K562 (cell line): ENCODE data around the gene PNMT. TPM values are rescaled to one million over a fixed set of nuclear protein-coding genes. Genes with fewer than 3 reads are reported as not detected.

Experiments
- ATAC-seq: fragments of 200-7000 bp; cut with Tn5 transposase; 3 replicates; pipeline ENCODE4 v1.9.1; 2020; ENCODE audit warnings: moderate library complexity
- BruUV-seq: library from RNA; stranded (reverse); fragments of 400-500 nt; replicated peaks from 2 replicates; lab custom pipeline; 2021; lab: Mats Ljungman, UMichigan
- CTCF ChIA-PET: fragments of 300-600 bp; formaldehyde crosslinking; extraction: SDS; loops from one replicate; lab custom pipeline; 2021; ENCODE audit warnings: low intra/inter-chr PET ratio; lab: Yijun Ruan, JAX
- POLR2A ChIA-PET: fragments of 300-600, 350-650 bp; sonication (Branson Sonifier 250); formaldehyde crosslinking; extraction: SDS; loops from one replicate; lab custom pipeline; 2021; ENCODE audit warnings: antibody characterized with exemption, inconsistent platforms; lab: Yijun Ruan, JAX
- DNase-seq, 4 experiments: peaks; one replicate each; pipeline versions ENCODE4 v3.0.0 to v3.0.0-alpha.2; 2011 to 2018; ENCODE audit warnings: low spot score in 3 of 4, mixed read lengths in 3 of 4; ENCODE audit errors: extremely low read depth in 1 of 4
- FAIRE-seq: peaks from 2 replicates; lab custom pipeline; 2011; peaks lifted over from hg19 to GRCh38; lab: Jason Lieb, UNC
- H2AFZ ChIP-seq: 2 replicates; pipeline ENCODE4 v1.6.0; 2011; ENCODE audit warnings: low read depth, low read length, control low read depth, inconsistent platforms
- H3K27ac ChIP-seq: fragments of 200-600 bp; 3 replicates; pipeline ENCODE4 v1.8.0; 2011; ENCODE audit warnings: low read depth, mild to moderate bottlenecking, control low read depth, inconsistent platforms, low read length, moderate library complexity, mixed read lengths; ENCODE audit errors: extremely low read depth
- H3K27me3 ChIP-seq, 2 experiments: fragments of 300-600 bp in 1 of 2; 2 replicates in 1 of 2; 3 replicates in 1 of 2; pipeline versions ENCODE4 v1.6.0 to v1.8.0; 2011; ENCODE audit warnings: inconsistent platforms in 2 of 2, low read length in 2 of 2, mild to moderate bottlenecking in 1 of 2, mixed read lengths in 1 of 2, moderate library complexity in 1 of 2; ENCODE audit not compliant: control insufficient read depth in 2 of 2, insufficient read depth in 2 of 2
- H3K36me3 ChIP-seq: fragments of 300-600 bp; 3 replicates; pipeline ENCODE4 v1.8.0; 2011; ENCODE audit warnings: mild to moderate bottlenecking, low read length, inconsistent platforms; ENCODE audit not compliant: control insufficient read depth, insufficient read depth
- H3K4me1 ChIP-seq, 2 experiments: fragments of 200-600 bp in 1 of 2; replicated peaks in 1 of 2; 2 replicates in 1 of 2; 3 replicates in 1 of 2; pipeline versions ENCODE4 v1.5.1 to v1.8.0; 2011; ENCODE audit warnings: inconsistent platforms in 2 of 2, low read length in 2 of 2, mild to moderate bottlenecking in 1 of 2, mixed read lengths in 1 of 2, moderate library complexity in 1 of 2; ENCODE audit not compliant: control insufficient read depth in 2 of 2, insufficient read depth in 2 of 2
- H3K4me2 ChIP-seq: 2 replicates; pipeline ENCODE4 v1.6.1; 2011; ENCODE audit warnings: low read length, control low read depth, inconsistent platforms, mixed read lengths; ENCODE audit not compliant: insufficient read depth
- H3K4me3 ChIP-seq: fragments of 200-600 bp; sonication (generic), shearing (Covaris generic); 2 replicates; pipeline ENCODE4 v1.5.1; 2016; ENCODE audit warnings: control low read depth, inconsistent platforms
- H3K79me2 ChIP-seq: fragments of 200-600 bp; 3 replicates; pipeline ENCODE4 v1.8.0; 2011; ENCODE audit warnings: low read length, inconsistent platforms; ENCODE audit not compliant: control insufficient read depth, insufficient read depth
- H3K9ac ChIP-seq, 2 experiments: 2 replicates each; pipeline versions ENCODE4 v1.6.0 to v1.6.1; 2011; ENCODE audit warnings: low read depth in 2 of 2, low read length in 2 of 2, control low read depth in 1 of 2, inconsistent platforms in 1 of 2, mild to moderate bottlenecking in 1 of 2, mixed read lengths in 1 of 2; ENCODE audit not compliant: insufficient read depth in 1 of 2
- H3K9me1 ChIP-seq: one replicate; pipeline ENCODE4 v1.6.0; 2011; ENCODE audit warnings: inconsistent platforms, mild to moderate bottlenecking, low read length, moderate library complexity; ENCODE audit not compliant: control insufficient read depth, insufficient read depth
- H3K9me3 ChIP-seq: replicated peaks from 2 replicates; pipeline ENCODE4 v1.5.1; 2011; ENCODE audit warnings: low read depth, low read length, inconsistent platforms; ENCODE audit not compliant: control insufficient read depth, insufficient read depth
- H4K20me1 ChIP-seq: replicated peaks from 2 replicates; pipeline ENCODE4 v1.6.1; 2011; ENCODE audit warnings: low read length, inconsistent platforms, mixed read lengths; ENCODE audit not compliant: control insufficient read depth, insufficient read depth
- BMI1 ChIP-seq: fragments of 150-350 bp; IDR thresholded peaks from 2 replicates; pipeline ENCODE4 v1.6.1; 2014; ENCODE audit warnings: low read length
- GTF2B ChIP-seq: IDR thresholded peaks from 2 replicates; pipeline ENCODE4 v1.6.1; 2011; ENCODE audit not compliant: insufficient read length; ENCODE audit errors: extremely low read depth
- LCOR ChIP-seq: sonication (generic); formaldehyde crosslinking; IDR thresholded peaks from 2 replicates; pipeline ENCODE4 v1.8.0; 2022; ENCODE audit warnings: mild to moderate bottlenecking, missing genetic modification reagents
- NCOA2 ChIP-seq, 2 experiments: fragments of 450-650 bp; IDR thresholded peaks; 2 replicates each; pipeline ENCODE4 v1.6.1; 2018; ENCODE audit warnings: mild to moderate bottlenecking in 2 of 2, moderate library complexity in 1 of 2; ENCODE audit not compliant: partially characterized antibody in 2 of 2
- OTX1 ChIP-seq: fragments of 450-650 bp; formaldehyde crosslinking; IDR thresholded peaks from 2 replicates; pipeline ENCODE4 v1.4.0; 2022; ENCODE audit warnings: mild to moderate bottlenecking
- PATZ1 ChIP-seq: fragments of 250-450 bp; sonication (Bioruptor Pico); IDR thresholded peaks from 2 replicates; pipeline ENCODE4 v1.5.0; 2020; ENCODE audit warnings: mild to moderate bottlenecking, borderline replicate concordance
- TAF7 ChIP-seq: fragments of 450-650 bp; IDR thresholded peaks from 2 replicates; pipeline ENCODE4 v1.6.1; 2016; ENCODE audit warnings: missing genetic modification characterization, missing compliant biosample characterization
- VEZF1 ChIP-seq: fragments of 200-800 bp; sonication (Bioruptor generic); IDR thresholded peaks from 2 replicates; pipeline ENCODE4 v1.6.1; 2017; ENCODE audit warnings: missing genetic modification characterization, missing compliant biosample characterization
- ZBTB26 ChIP-seq: fragments of 450-650 bp; formaldehyde crosslinking; IDR thresholded peaks from 2 replicates; pipeline ENCODE4 v1.4.0; 2022; ENCODE audit warnings: missing genetic modification characterization
- ZFP36 ChIP-seq: fragments of 150-350 bp; IDR thresholded peaks from 2 replicates; pipeline ENCODE4 v1.6.1; 2018; ENCODE audit warnings: low read length, low read depth; ENCODE audit not compliant: partially characterized antibody
- ZNF644 ChIP-seq: fragments of 200-800 bp; sonication (Bioruptor generic); IDR thresholded peaks from 2 replicates; pipeline ENCODE4 v1.6.1; 2016; ENCODE audit warnings: low read depth, missing genetic modification characterization, missing compliant biosample characterization
- ZNF75A ChIP-seq: fragments of 450-650 bp; formaldehyde crosslinking; IDR thresholded peaks from 2 replicates; pipeline ENCODE4 v1.4.0; 2020; ENCODE audit warnings: mild to moderate bottlenecking
- WGBS: fragments of 100-300 bp; shearing (Covaris generic); methylation state at CpG from one replicate; pipeline ENCODE4 v1.1.6; 2016; ENCODE audit warnings: low coverage, mixed read lengths; ENCODE audit not compliant: insufficient coverage; ENCODE audit errors: missing lambda C conversion rate; 5-methylcytosine and 5-hydroxymethylcytosine counted together
- in situ Hi-C: fragments of 300-500 bp; cut with MboI; formaldehyde crosslinking; loops from 4 replicates; pipeline ENCODE4 v1.15.0; 2018; ENCODE audit warnings: inconsistent platforms, mixed read lengths
- intact Hi-C: fragments of 100-400 bp; cut with micrococcal nuclease; formaldehyde crosslinking; loops from 2 replicates; pipeline ENCODE4 v1.14.2; 2022
- polyA plus RNA-seq, 8 experiments: library from polyadenylated mRNA; depleted of rRNA in 4 of 8; stranded (reverse) in 5 of 8; unstranded in 3 of 8; fragments of >200 nt; fragmentation: Nextera tagmentation in 2 of 8; fragmentation: Illumina TruSeq in 1 of 8; extraction: Ambion mirVana in 2 of 8; extraction: Trizol in 1 of 8; gene quantifications; 2 replicates each; pipeline versions ENCODE4 v1.2.1 to v1.2.3, GENCODE V29; 2011 to 2014; ENCODE audit warnings: inconsistent platforms in 1 of 8, missing spikeins in 1 of 8
- total RNA-seq, 7 experiments: library from RNA; depleted of rRNA in 6 of 7; stranded (reverse); fragments of >200 nt in 6 of 7; fragmentation: Illumina TruSeq in 2 of 7; extraction: Trizol in 2 of 7; gene quantifications; 2 replicates each; pipeline versions ENCODE4 v1.2.1 to v1.2.3, GENCODE V29; 2011 to 2021; ENCODE audit warnings: low replicate concordance in 1 of 7

Gene PNMT
- total and polyA plus RNA-seq, 9 of the 15 experiments (the other 6 are each of a cell fraction or from before 2014, with no cell fraction given), result 0.55 to 18.1 (median 5.8) TPM

- FAIRE-seq (peak; percentile 26), DNase-seq (no peak), ATAC-seq (no peak)
- Histone ChIP-seq H3K36me3 (peaks cover 7% of the 10 kb centered on the region), H3K4me3 (no peak overlapping the region), H2AFZ (no peak overlapping the region), H3K27ac (peak overlapping the region; percentile 88), H3K9me1 (no peaks in the 10 kb centered on the region), H3K4me1 (peaks cover 61 to 68% of the 10 kb centered on the region in 2 experiments), H3K27me3 (no peaks in the 10 kb centered on the region), H3K79me2 (peaks cover 69% of the 10 kb centered on the region), H3K9me3 (no peaks in the 10 kb centered on the region), H3K4me2 (no peak overlapping the region), H4K20me1 (0 out of 2 replicates have a peak, but pooled peaks cover 4% of the 10 kb centered on the region), H3K9ac (peak overlapping the region; percentile 1 to 80; a peak in 2 of 4 replicates)
- intact Hi-C loops (no loop called here), in situ Hi-C loops (no loop called here)
- 71% methylated on average over 14 of the region's 15 CpGs for WGBS
- POLR2A ChIA-PET, result interaction anchor here (0.6 to 2.5 kb wide), 3 partner anchors 16 to 96 kb away, joined by 3 to 11 read pairs (median 3); partner anchors contain the start of genes PNMT and TCAP
- CTCF ChIA-PET, result no interaction called here
- no TSS peak for BruUV-seq
- TF ChIP-seq ZFP36 (no peak), OTX1 (CRISPR knock-in tag) (peak; percentile 71; the same call in 1 of the 2 replicates), BMI1 (no peak), PATZ1 (no peak), TAF7 (tag) (no peak), ZNF75A (CRISPR knock-in tag) (0 out of 2 replicates have a peak, but pooled peaks have one; percentile 22), GTF2B (no peak), LCOR (CRISPR knock-in tag) (no peak), ZBTB26 (CRISPR knock-in tag) (peak; percentile 36; the same call in 1 of the 2 replicates), NCOA2 (IDR thresholded peaks at IDR 0.05; ENCODE audit: partially characterized antibody in 2 of 2) (no peak), VEZF1 (CRISPR knock-in tag) (no peak), ZNF644 (tag) (no peak)
These were observed 19.5 kb upstream of the PNMT start for GRCh38 chr17:39648616-39649366.
